HCT116 (cell line): ENCODE data around the gene HOXD10. TPM values are rescaled to one million over a fixed set of nuclear protein-coding genes. Genes with fewer than 3 reads are reported as not detected.

Source experiments
- ATAC-seq: fragments of 200-7000 bp; cut with Tn5 transposase; 2 replicates; pipeline ENCODE4 v1.9.1; 2020; ENCODE audit warnings: mild to moderate bottlenecking, moderate library complexity
- BruUV-seq: library from RNA; stranded (reverse); fragments of 400-500 nt; replicated peaks from 2 replicates; lab custom pipeline; 2021; lab: Mats Ljungman, UMichigan
- CTCF ChIA-PET: fragments of 300-600 bp; sonication (Branson Sonifier 250); formaldehyde crosslinking; loops from one replicate; lab custom pipeline; 2021; ENCODE audit warnings: antibody characterized with exemption; lab: Charles Lee
- POLR2A ChIA-PET: fragments of 300-600, 350-600 bp; sonication (Branson Sonifier 250); formaldehyde crosslinking; loops from one replicate; lab custom pipeline; 2021; ENCODE audit warnings: antibody characterized with exemption; lab: Charles Lee
- RAD21 ChIA-PET, 2 experiments: fragments of 300-600 bp; sonication (Branson Sonifier 250); formaldehyde crosslinking; loops; one replicate each; lab custom pipeline; 2023; ENCODE audit warnings: low total read pairs in 2 of 2; ENCODE audit not compliant: uncharacterized antibody in 2 of 2, unreplicated experiment in 2 of 2, low non-redundant PET in 1 of 2; lab: Charles Lee
- DNase-seq: peaks from one replicate; pipeline ENCODE4 v3.0.0-alpha.2; 2010; ENCODE audit warnings: low read depth, low spot score
- H2AFZ ChIP-seq: fragments of 200-600 bp; shearing (Covaris generic), sonication (generic); 2 replicates; pipeline ENCODE4 v1.6.1; 2017; ENCODE audit warnings: low read depth, mixed run types, mixed read lengths, antibody characterized with exemption, low read length; ENCODE audit not compliant: poor library complexity, severe bottlenecking
- H3K27ac ChIP-seq: 2 replicates; pipeline ENCODE4 v1.5.1; 2012; ENCODE audit warnings: low read depth, low read length
- H3K27me3 ChIP-seq: fragments of 200-600 bp; sonication (generic); 2 replicates; pipeline ENCODE4 v1.6.1; 2016; ENCODE audit warnings: mixed run types, low read length, mixed read lengths; ENCODE audit not compliant: insufficient read depth
- H3K36me3 ChIP-seq, 2 experiments: fragments of 200-500 bp in 1 of 2; fragments of 200-600 bp in 1 of 2; sonication (Bioruptor generic) in 1 of 2; sonication (generic) in 1 of 2; 2 replicates each; pipeline versions ENCODE4 v1.5.1 to v1.6.1; 2014 to 2016; ENCODE audit warnings: low read length in 2 of 2, inconsistent platforms in 1 of 2, mixed read lengths in 1 of 2, mixed run types in 1 of 2; ENCODE audit not compliant: insufficient read depth in 2 of 2, control insufficient read depth in 1 of 2
- H3K4me1 ChIP-seq, 2 experiments: fragments of 200-600 bp in 1 of 2; sonication (generic) in 1 of 2; 2 replicates each; pipeline versions ENCODE4 v1.5.1 to v1.6.1; 2012 to 2017; ENCODE audit warnings: low read length in 2 of 2, inconsistent platforms in 1 of 2, mild to moderate bottlenecking in 1 of 2, mixed read lengths in 1 of 2, mixed run types in 1 of 2, moderate library complexity in 1 of 2; ENCODE audit not compliant: insufficient read depth in 2 of 2, control insufficient read depth in 1 of 2
- H3K4me2 ChIP-seq: fragments of 200-600 bp; sonication (generic); 2 replicates; pipeline ENCODE4 v1.6.1; 2017; ENCODE audit warnings: mixed run types, low read length, mixed read lengths
- H3K4me3 ChIP-seq, 2 experiments: fragments of 200-600 bp in 1 of 2; sonication (generic) in 1 of 2; replicated peaks in 1 of 2; 2 replicates each; pipeline ENCODE4 v1.5.1; 2011 to 2016; ENCODE audit warnings: low read length in 2 of 2, control low read depth in 1 of 2, low read depth in 1 of 2, mild to moderate bottlenecking in 1 of 2, mixed read lengths in 1 of 2, mixed run types in 1 of 2
- H3K79me2 ChIP-seq: fragments of 200-600 bp; sonication (generic); 2 replicates; pipeline ENCODE4 v1.6.1; 2017; ENCODE audit warnings: mild to moderate bottlenecking, mixed run types, low read length, moderate library complexity, mixed read lengths; ENCODE audit not compliant: insufficient read depth
- H3K9ac ChIP-seq: fragments of 200-600 bp; sonication (generic); 2 replicates; pipeline ENCODE4 v1.6.1; 2016; ENCODE audit warnings: low read length, mixed read lengths
- H3K9me2 ChIP-seq: fragments of 200-600 bp; sonication (generic), shearing (Covaris generic); 2 replicates; pipeline ENCODE4 v1.6.1; 2017; ENCODE audit warnings: mixed run types, mild to moderate bottlenecking, moderate library complexity; ENCODE audit not compliant: insufficient read depth
- H3K9me3 ChIP-seq, 2 experiments: fragments of 200-500 bp in 1 of 2; fragments of 200-600 bp in 1 of 2; sonication (Bioruptor generic) in 1 of 2; sonication (generic) in 1 of 2; 2 replicates each; pipeline ENCODE4 v1.6.1; 2014 to 2017; ENCODE audit warnings: low read length in 2 of 2, mixed read lengths in 2 of 2, inconsistent platforms in 1 of 2, low read depth in 1 of 2, mild to moderate bottlenecking in 1 of 2, mixed run types in 1 of 2, moderate library complexity in 1 of 2; ENCODE audit not compliant: control insufficient read depth in 1 of 2, insufficient read depth in 1 of 2
- H4K20me1 ChIP-seq: fragments of 200-600 bp; sonication (generic), shearing (Covaris generic); 2 replicates; pipeline ENCODE4 v1.6.1; 2017; ENCODE audit warnings: mixed run types, mild to moderate bottlenecking, moderate library complexity; ENCODE audit not compliant: insufficient read depth
- CTCF ChIP-seq, 3 experiments: fragments of 200-600 bp in 1 of 3; sonication (generic) in 1 of 3; IDR thresholded peaks in 2 of 3; conservative IDR thresholded peaks in 1 of 3; 2 replicates each; pipeline ENCODE4 v1.5.1; 2012 to 2017; ENCODE audit warnings: low read depth in 2 of 3, low read length in 2 of 3, antibody characterized with exemption in 1 of 3, borderline replicate concordance in 1 of 3, control low read depth in 1 of 3, mild to moderate bottlenecking in 1 of 3, mixed read lengths in 1 of 3, mixed run types in 1 of 3, moderate library complexity in 1 of 3; ENCODE audit not compliant: insufficient read depth in 1 of 3
- ZFX ChIP-seq: fragments of 450-650 bp; IDR thresholded peaks from 2 replicates; pipeline ENCODE4 v1.6.1; 2017
- intact Hi-C: fragments of 100-400 bp; cut with micrococcal nuclease; formaldehyde crosslinking; loops from 2 replicates; pipeline ENCODE4 v1.10.0; 2022
- total RNA-seq: library from RNA; stranded (reverse); gene quantifications from one replicate; pipeline ENCODE4 v1.2.1, GENCODE V29; 2021; ENCODE audit not compliant: unreplicated experiment
- TF ChIP-seq, protein P1 (sequence below): IDR thresholded peaks from 2 replicates; pipeline ENCODE4 v1.6.1; 2011; ENCODE audit warnings: mild to moderate bottlenecking, low read length, moderate library complexity; ENCODE audit not compliant: insufficient replicate concordance; ENCODE audit errors: extremely low read depth

Gene HOXD10
- total RNA-seq, 1 experiment from 2014 or later: not detected

DNA sequence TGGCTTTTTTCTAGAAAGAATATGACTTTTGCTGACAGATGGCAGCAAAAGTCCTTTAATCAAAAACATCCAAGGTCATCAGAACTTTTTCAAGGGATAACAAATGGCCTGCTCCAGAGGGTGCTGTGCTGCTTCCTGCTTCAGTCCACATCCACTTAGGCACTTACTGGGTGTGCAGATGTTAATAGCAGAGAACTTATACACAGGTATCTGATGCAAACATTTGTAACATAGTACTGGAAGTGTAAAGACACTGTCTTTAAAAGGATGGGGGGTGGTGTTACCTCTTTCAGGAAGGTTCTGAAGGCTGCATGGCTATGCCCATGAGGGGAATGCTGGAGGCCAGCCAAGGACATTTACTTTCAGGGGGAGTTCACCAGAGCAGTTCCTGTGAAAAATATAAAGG is 18.5 kb downstream of the HOXD10 start (continued):
- TF ChIP-seq, protein P1, sequence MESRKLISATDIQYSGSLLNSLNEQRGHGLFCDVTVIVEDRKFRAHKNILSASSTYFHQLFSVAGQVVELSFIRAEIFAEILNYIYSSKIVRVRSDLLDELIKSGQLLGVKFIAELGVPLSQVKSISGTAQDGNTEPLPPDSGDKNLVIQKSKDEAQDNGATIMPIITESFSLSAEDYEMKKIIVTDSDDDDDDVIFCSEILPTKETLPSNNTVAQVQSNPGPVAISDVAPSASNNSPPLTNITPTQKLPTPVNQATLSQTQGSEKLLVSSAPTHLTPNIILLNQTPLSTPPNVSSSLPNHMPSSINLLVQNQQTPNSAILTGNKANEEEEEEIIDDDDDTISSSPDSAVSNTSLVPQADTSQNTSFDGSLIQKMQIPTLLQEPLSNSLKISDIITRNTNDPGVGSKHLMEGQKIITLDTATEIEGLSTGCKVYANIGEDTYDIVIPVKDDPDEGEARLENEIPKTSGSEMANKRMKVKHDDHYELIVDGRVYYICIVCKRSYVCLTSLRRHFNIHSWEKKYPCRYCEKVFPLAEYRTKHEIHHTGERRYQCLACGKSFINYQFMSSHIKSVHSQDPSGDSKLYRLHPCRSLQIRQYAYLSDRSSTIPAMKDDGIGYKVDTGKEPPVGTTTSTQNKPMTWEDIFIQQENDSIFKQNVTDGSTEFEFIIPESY: no peak
- TF ChIP-seq, all 23 proteins: peak for 5

GRCh38 chr2:176136374-176137251 is 20.0 kb downstream of the HOXD10 start:
- peak overlapping the region; percentile 75 for H3K4me2 ChIP-seq
- no peaks in the 10 kb centered on the region for H3K9me3 ChIP-seq
- H3K27ac ChIP-seq: peak overlapping the region; percentile 55; the same call in 1 of the 2 replicates
- peak overlapping the region; percentile 58 for H3K9ac ChIP-seq
- ATAC-seq: peak; percentile 35
- TF ChIP-seq CTCF (IDR thresholded peaks at IDR 0.05 in 2 of 3, conservative IDR thresholded peaks at IDR 0.05 in 1 of 3; ENCODE audit: borderline replicate concordance in 1 of 3, insufficient read depth in 1 of 3, low read depth in 2 of 3, low read length in 2 of 3) (no peak), ZFX (peak; percentile 75)
- H3K4me1 ChIP-seq: peaks cover 5 to 22% of the 10 kb centered on the region in 2 experiments; a peak in 3 of 4 replicates
- CTCF ChIA-PET: interaction anchor here (0.9 to 1.4 kb wide), 4 partner anchors 9 to 516 kb away, joined by 3 to 5 read pairs (median 4); no protein-coding TSS in a partner anchor
- no peaks in the 10 kb centered on the region for H3K36me3 ChIP-seq
- intact Hi-C loops: no loop called here
- no peaks in the 10 kb centered on the region for H4K20me1 ChIP-seq
- POLR2A ChIA-PET: interaction anchor here (0.9 to 1.3 kb wide), 3 partner anchors 318 to 517 kb away, joined by 3 to 5 read pairs (median 4); no protein-coding TSS in a partner anchor
- no peaks in the 10 kb centered on the region for H3K9me2 ChIP-seq
- peak overlapping the region; percentile 52 to 61 for H3K4me3 ChIP-seq
- no TSS peak for BruUV-seq
- RAD21 ChIA-PET: interaction anchor here in 1 of 2 experiments (0.9 to 1.3 kb wide), 2 partner anchors 318 to 502 kb away, joined by 3 read pairs; no protein-coding TSS in a partner anchor
- no peak for DNase-seq
- H3K27me3 ChIP-seq: no peaks in the 10 kb centered on the region
- no peaks in the 10 kb centered on the region for H3K79me2 ChIP-seq
- peak overlapping the region; percentile 19 for H2AFZ ChIP-seq
